Activated naive CD4-positive, alpha-beta T cell treated with anti-CD3 and anti-CD28 coated beads, Interleukin-2, amount 10 ng/mL, durations not matched to agents 7 days and 5 days (primary cell): Measurements from ENCODE around the gene C11orf71.

Source experiments
- CTCF ChIA-PET: fragments of 350-600 bp; sonication (Branson Sonifier 250); formaldehyde crosslinking; loops from one replicate; lab custom pipeline; 2021; ENCODE audit warnings: antibody characterized with exemption; lab: Charles Lee
- DNase-seq: peaks from one replicate; pipeline ENCODE4 v3.0.0-alpha.2; 2020
- H3K27ac Mint-ChIP-seq: one replicate; pipeline ENCODE4 v1.8.0; 2021; ENCODE audit warnings: mild to moderate bottlenecking, moderate library complexity, mixed read lengths
- H3K27me3 Mint-ChIP-seq: one replicate; pipeline ENCODE4 v1.8.0; 2021; ENCODE audit warnings: mild to moderate bottlenecking, mixed read lengths
- H3K36me3 Mint-ChIP-seq: one replicate; pipeline ENCODE4 v1.8.0; 2021; ENCODE audit warnings: mixed read lengths
- H3K4me1 Mint-ChIP-seq: one replicate; pipeline ENCODE4 v1.8.0; 2021; ENCODE audit warnings: mixed read lengths
- H3K4me3 Mint-ChIP-seq: one replicate; pipeline ENCODE4 v1.8.0; 2021; ENCODE audit warnings: mild to moderate bottlenecking, moderate library complexity, mixed read lengths
- H3K9me3 Mint-ChIP-seq: one replicate; pipeline ENCODE4 v1.8.0; 2021; ENCODE audit warnings: mixed read lengths

C11orf71 gene

GRCh38 chr11:114400216-114400914 is at the start of gene C11orf71, which contains the start of gene RBM7:
Gene C11orf71, minus strand, starts transcription at chr11:114400511. Its CDS starts 180 bp downstream, at chr11:114400331.
Gene RBM7, plus strand, starts transcription at chr11:114400666. Its CDS starts 6 bp downstream, at chr11:114400672.
- H3K4me3 Mint-ChIP-seq: peak within 1 kb of the TSS; percentile 96
- H3K27ac Mint-ChIP-seq: peak within 1 kb of the TSS; percentile 98
- peaks cover 38% of the 10 kb centered on the region for H3K36me3 Mint-ChIP-seq
- peak; percentile 99 for DNase-seq
- peaks cover 4% of the 10 kb centered on the region for H3K27me3 Mint-ChIP-seq
- peaks cover 40% of the 10 kb centered on the region for H3K4me1 Mint-ChIP-seq
- CTCF ChIA-PET: no interaction called here
- no peaks in the 10 kb centered on the region for H3K9me3 Mint-ChIP-seq

- peaks cover 39% of the 10 kb centered on the region for H3K36me3 Mint-ChIP-seq
- H3K9me3 Mint-ChIP-seq: no peaks in the 10 kb centered on the region
- no peaks in the 10 kb centered on the region for H3K4me1 Mint-ChIP-seq
- no peak overlapping the region for H3K27ac Mint-ChIP-seq
- DNase-seq: no peak
- no peak overlapping the region for H3K4me3 Mint-ChIP-seq
- no peaks in the 10 kb centered on the region for H3K27me3 Mint-ChIP-seq
- CTCF ChIA-PET: no interaction called here
Measured at GRCh38 chr11:114449845-114450244, 49.5 kb upstream of the C11orf71 start.

- Mint-ChIP-seq H3K27ac (no peak overlapping the region), H3K4me1 (peaks cover 6% of the 10 kb centered on the region), H3K36me3 (peaks cover 45% of the 10 kb centered on the region), H3K9me3 (no peaks in the 10 kb centered on the region), H3K4me3 (no peak overlapping the region), H3K27me3 (no peaks in the 10 kb centered on the region)
- no peak for DNase-seq
- CTCF ChIA-PET: no interaction called here
Measured at GRCh38 chr11:114448749-114449482, 48.6 kb upstream of the C11orf71 start.

DNA sequence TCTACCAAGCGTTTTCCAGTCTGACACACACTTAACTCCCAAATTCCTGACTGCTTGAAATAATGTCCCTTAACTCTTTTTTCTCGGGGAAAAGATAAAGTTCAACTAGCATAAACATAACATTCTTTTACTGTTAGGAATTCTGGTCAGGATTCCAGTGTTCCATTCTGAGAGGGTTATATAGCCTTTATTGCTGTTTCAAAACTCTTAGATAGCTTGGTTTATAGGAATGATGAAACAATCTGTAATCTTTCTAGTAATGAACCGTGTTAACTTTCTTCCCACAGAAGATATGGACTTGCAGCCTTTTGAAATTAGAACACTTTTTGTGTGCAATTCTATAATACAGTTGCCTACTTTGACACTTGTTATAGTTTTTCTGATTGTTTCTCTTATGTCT is 47.6 kb upstream of the C11orf71 start:
- CTCF ChIA-PET: no interaction called here
- no peak overlapping the region for H3K27ac Mint-ChIP-seq
- DNase-seq: no peak
- H3K36me3 Mint-ChIP-seq: peaks cover 42% of the 10 kb centered on the region
- no peak overlapping the region for H3K4me3 Mint-ChIP-seq
- H3K4me1 Mint-ChIP-seq: peaks cover 9% of the 10 kb centered on the region
- no peaks in the 10 kb centered on the region for H3K27me3 Mint-ChIP-seq
- no peaks in the 10 kb centered on the region for H3K9me3 Mint-ChIP-seq

GRCh38 chr11:114447444-114447843 is 47.1 kb upstream of the C11orf71 start:
- Mint-ChIP-seq H3K4me1 (peaks cover 11% of the 10 kb centered on the region), H3K4me3 (no peak overlapping the region), H3K27me3 (no peaks in the 10 kb centered on the region), H3K9me3 (no peaks in the 10 kb centered on the region), H3K36me3 (peaks cover 43% of the 10 kb centered on the region), H3K27ac (no peak overlapping the region)
- DNase-seq: no peak
- CTCF ChIA-PET: no interaction called here

DNA sequence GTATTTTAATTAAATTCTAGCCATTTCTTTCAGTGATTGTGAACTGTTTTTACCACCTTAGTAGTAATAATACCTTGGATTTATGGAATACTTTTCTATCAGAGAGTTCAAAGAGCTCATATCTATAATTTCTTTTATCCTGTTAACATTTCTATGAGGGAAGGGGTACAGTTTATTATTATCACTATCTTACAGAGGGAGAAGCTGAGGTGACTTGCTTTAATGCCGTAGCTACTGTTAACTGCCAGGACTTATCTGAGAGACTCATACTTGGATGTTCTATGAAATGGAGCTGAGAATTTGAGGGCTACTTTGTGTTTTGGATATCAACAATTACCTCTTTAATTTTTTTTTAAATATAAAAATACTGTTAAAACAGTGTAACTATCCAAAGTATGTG is 42.2 kb upstream of the C11orf71 start:
- H3K36me3 Mint-ChIP-seq: peaks cover 42% of the 10 kb centered on the region
- DNase-seq: no peak
- CTCF ChIA-PET: no interaction called here
- no peak overlapping the region for H3K27ac Mint-ChIP-seq
- no peak overlapping the region for H3K4me3 Mint-ChIP-seq
- H3K27me3 Mint-ChIP-seq: no peaks in the 10 kb centered on the region
- no peaks in the 10 kb centered on the region for H3K9me3 Mint-ChIP-seq
- peaks cover 49% of the 10 kb centered on the region for H3K4me1 Mint-ChIP-seq

GRCh38 chr11:114441921-114442320 is 41.6 kb upstream of the C11orf71 start:
- no peak overlapping the region for H3K27ac Mint-ChIP-seq
- no peak for DNase-seq
- CTCF ChIA-PET: no interaction called here
- H3K4me1 Mint-ChIP-seq: peaks cover 49% of the 10 kb centered on the region
- H3K27me3 Mint-ChIP-seq: no peaks in the 10 kb centered on the region
- H3K9me3 Mint-ChIP-seq: no peaks in the 10 kb centered on the region
- no peak overlapping the region for H3K4me3 Mint-ChIP-seq
- H3K36me3 Mint-ChIP-seq: peaks cover 37% of the 10 kb centered on the region

DNA sequence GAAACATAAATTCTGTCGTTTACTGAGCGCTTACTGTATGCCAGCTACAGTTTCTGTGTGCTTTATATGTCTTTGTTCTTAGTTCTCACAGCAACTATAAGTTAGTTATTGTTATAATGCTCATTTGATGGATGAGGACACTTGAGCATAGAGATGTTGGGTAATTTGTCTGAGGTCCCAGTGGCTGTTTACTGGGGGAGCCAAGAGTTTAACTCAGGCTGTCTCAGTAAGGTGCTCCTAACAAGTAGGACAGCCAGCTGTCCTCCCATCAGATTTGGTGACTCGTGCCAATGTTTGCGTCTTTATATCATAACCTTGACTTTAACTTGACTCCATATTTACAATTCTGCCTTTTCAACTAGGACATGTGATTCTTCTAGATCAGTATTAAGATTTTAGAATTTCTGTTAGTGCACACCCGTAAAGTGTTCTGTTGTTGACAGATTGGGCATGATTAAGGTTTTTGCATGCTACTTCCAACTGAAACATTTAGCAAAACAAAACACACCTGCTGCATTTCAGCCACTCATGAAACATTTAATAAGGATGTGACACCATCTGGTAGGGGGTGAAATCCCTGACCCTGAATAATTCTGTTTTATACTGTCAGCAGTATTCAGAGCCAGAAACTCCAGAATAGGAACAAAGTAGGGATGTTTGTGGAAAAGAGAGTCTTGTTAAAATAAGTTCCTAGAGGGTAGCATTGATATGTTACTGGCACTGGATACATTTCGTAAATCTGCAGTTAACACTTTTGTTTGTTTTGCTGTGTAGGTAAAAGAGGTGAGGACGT is 40.9 kb upstream of the C11orf71 start:
- H3K27ac Mint-ChIP-seq: peak overlapping the region; percentile 79
- H3K9me3 Mint-ChIP-seq: no peaks in the 10 kb centered on the region
- no peaks in the 10 kb centered on the region for H3K27me3 Mint-ChIP-seq
- CTCF ChIA-PET: interaction anchor here (0.6 kb wide), 1 partner anchor 180 kb away, joined by 3 read pairs; no protein-coding TSS in a partner anchor
- H3K4me1 Mint-ChIP-seq: peaks cover 49% of the 10 kb centered on the region
- peak overlapping the region; percentile 64 for H3K4me3 Mint-ChIP-seq
- H3K36me3 Mint-ChIP-seq: peaks cover 31% of the 10 kb centered on the region
- DNase-seq: no peak

GRCh38 chr11:114440121-114440860 is 40.0 kb upstream of the C11orf71 start:
- H3K27me3 Mint-ChIP-seq: no peaks in the 10 kb centered on the region
- H3K9me3 Mint-ChIP-seq: no peaks in the 10 kb centered on the region
- peaks cover 28% of the 10 kb centered on the region for H3K36me3 Mint-ChIP-seq
- H3K4me3 Mint-ChIP-seq: peak overlapping the region; percentile 90
- no peak for DNase-seq
- CTCF ChIA-PET: no interaction called here
- peak overlapping the region; percentile 87 for H3K27ac Mint-ChIP-seq
- H3K4me1 Mint-ChIP-seq: peaks cover 49% of the 10 kb centered on the region

DNA sequence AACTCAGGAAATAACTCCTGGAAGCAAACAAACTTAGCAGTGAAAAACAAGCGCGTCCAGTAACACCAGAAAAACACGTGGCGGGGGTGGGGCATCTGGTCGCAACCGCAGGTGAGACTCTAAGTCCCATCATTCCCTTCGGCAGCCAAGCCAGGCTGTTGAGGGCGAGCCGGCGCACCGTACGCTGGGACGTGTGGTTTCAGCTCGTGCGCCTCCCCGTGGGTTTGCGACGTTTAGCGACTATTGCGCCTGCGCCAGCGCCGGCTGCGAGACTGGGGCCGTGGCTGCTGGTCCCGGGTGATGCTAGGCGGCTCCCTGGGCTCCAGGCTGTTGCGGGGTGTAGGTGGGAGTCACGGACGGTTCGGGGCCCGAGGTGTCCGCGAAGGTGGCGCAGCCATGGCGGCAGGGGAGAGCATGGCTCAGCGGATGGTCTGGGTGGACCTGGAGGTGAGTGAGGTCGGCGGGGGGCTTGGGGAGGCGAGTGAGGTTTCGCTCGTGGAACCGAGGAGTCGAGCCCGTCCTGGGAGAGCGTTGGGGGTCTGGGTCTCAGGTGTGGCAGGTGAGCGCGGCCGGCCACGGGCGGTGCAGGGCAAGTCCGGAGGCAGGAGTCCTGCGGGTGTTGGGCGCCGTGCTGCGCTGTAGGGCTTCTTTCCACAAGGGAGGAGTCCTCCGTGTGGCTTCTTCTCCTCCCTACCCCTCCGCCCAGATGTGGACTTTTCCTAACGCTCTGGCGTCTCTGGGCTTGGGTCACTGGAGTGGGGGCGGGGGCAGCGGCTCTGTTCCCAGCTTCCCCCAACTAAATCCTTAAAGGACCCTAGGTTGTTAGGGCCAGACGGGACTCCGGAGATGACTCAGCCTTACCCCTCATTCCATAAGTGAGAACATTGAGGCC is 39.2 kb upstream of the C11orf71 start, which contains the start of gene REXO2:
Gene REXO2, plus strand, starts transcription at position 239 of the 892 bp plus-strand sequence. Its CDS starts 62 bp downstream, at position 301.
- Mint-ChIP-seq H3K27ac (peak within 1 kb of the TSS; percentile 87), H3K27me3 (no peaks in the 10 kb centered on the region), H3K4me1 (peaks cover 48% of the 10 kb centered on the region), H3K9me3 (no peaks in the 10 kb centered on the region), H3K36me3 (peaks cover 25% of the 10 kb centered on the region), H3K4me3 (peak within 1 kb of the TSS; percentile 90)
- DNase-seq: peak; percentile 96
- CTCF ChIA-PET: no interaction called here

- no peak for DNase-seq
- CTCF ChIA-PET: no interaction called here
- H3K36me3 Mint-ChIP-seq: peaks cover 18% of the 10 kb centered on the region
- H3K9me3 Mint-ChIP-seq: no peaks in the 10 kb centered on the region
- no peaks in the 10 kb centered on the region for H3K27me3 Mint-ChIP-seq
- H3K27ac Mint-ChIP-seq: peak overlapping the region; percentile 87
- H3K4me1 Mint-ChIP-seq: peaks cover 40% of the 10 kb centered on the region
- no peak overlapping the region for H3K4me3 Mint-ChIP-seq
Measured at GRCh38 chr11:114438303-114438702, 38.0 kb upstream of the C11orf71 start.

GRCh38 chr11:114433376-114433775 is 33.1 kb upstream of the C11orf71 start:
- no peaks in the 10 kb centered on the region for H3K36me3 Mint-ChIP-seq
- no peak overlapping the region for H3K27ac Mint-ChIP-seq
- CTCF ChIA-PET: no interaction called here
- no peak overlapping the region for H3K4me3 Mint-ChIP-seq
- no peak for DNase-seq
- H3K27me3 Mint-ChIP-seq: no peaks in the 10 kb centered on the region
- no peaks in the 10 kb centered on the region for H3K9me3 Mint-ChIP-seq
- H3K4me1 Mint-ChIP-seq: peaks cover 12% of the 10 kb centered on the region

- H3K4me3 Mint-ChIP-seq: no peak overlapping the region
- no peak for DNase-seq
- H3K36me3 Mint-ChIP-seq: no peaks in the 10 kb centered on the region
- no peaks in the 10 kb centered on the region for H3K27me3 Mint-ChIP-seq
- CTCF ChIA-PET: no interaction called here
- no peaks in the 10 kb centered on the region for H3K9me3 Mint-ChIP-seq
- no peak overlapping the region for H3K27ac Mint-ChIP-seq
- peaks cover 7% of the 10 kb centered on the region for H3K4me1 Mint-ChIP-seq
Measured at GRCh38 chr11:114432893-114433292, 32.6 kb upstream of the C11orf71 start.
